ENCODE measurements around the gene NBEA.

GRCh38 chr13:35501661-35502235 is 559.7 kb downstream of the NBEA start:
- TF ChIP-seq, protein P1, sequence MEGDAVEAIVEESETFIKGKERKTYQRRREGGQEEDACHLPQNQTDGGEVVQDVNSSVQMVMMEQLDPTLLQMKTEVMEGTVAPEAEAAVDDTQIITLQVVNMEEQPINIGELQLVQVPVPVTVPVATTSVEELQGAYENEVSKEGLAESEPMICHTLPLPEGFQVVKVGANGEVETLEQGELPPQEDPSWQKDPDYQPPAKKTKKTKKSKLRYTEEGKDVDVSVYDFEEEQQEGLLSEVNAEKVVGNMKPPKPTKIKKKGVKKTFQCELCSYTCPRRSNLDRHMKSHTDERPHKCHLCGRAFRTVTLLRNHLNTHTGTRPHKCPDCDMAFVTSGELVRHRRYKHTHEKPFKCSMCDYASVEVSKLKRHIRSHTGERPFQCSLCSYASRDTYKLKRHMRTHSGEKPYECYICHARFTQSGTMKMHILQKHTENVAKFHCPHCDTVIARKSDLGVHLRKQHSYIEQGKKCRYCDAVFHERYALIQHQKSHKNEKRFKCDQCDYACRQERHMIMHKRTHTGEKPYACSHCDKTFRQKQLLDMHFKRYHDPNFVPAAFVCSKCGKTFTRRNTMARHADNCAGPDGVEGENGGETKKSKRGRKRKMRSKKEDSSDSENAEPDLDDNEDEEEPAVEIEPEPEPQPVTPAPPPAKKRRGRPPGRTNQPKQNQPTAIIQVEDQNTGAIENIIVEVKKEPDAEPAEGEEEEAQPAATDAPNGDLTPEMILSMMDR (conservative IDR thresholded peaks at IDR 0.05; ENCODE audit: low read depth in 2 of 2) = no peak
- TF ChIP-seq JUNB (IDR thresholded peaks at IDR 0.05; ENCODE audit: unreplicated experiment) (no peak), EZH2 (IDR thresholded peaks at IDR 0.05; ENCODE audit: low read depth, unreplicated experiment) (no peak), EZH2phosphoT487 (IDR thresholded peaks at IDR 0.05; ENCODE audit: unreplicated experiment) (no peak), POLR2AphosphoS5 (IDR thresholded peaks at IDR 0.05; ENCODE audit: low read depth) (no peak), ZNF331 (CRISPR knock-in tag; IDR thresholded peaks at IDR 0.05; ENCODE audit: low read depth) (no peak), STAT1 (IDR thresholded peaks at IDR 0.05; ENCODE audit: unreplicated experiment) (no peak), CREB1 (CRISPR knock-in tag; IDR thresholded peaks at IDR 0.05; ENCODE audit: low read depth) (no peak), ZNF114 (CRISPR knock-in tag; IDR thresholded peaks at IDR 0.05) (no peak)
- TF ChIP-seq, protein P2, sequence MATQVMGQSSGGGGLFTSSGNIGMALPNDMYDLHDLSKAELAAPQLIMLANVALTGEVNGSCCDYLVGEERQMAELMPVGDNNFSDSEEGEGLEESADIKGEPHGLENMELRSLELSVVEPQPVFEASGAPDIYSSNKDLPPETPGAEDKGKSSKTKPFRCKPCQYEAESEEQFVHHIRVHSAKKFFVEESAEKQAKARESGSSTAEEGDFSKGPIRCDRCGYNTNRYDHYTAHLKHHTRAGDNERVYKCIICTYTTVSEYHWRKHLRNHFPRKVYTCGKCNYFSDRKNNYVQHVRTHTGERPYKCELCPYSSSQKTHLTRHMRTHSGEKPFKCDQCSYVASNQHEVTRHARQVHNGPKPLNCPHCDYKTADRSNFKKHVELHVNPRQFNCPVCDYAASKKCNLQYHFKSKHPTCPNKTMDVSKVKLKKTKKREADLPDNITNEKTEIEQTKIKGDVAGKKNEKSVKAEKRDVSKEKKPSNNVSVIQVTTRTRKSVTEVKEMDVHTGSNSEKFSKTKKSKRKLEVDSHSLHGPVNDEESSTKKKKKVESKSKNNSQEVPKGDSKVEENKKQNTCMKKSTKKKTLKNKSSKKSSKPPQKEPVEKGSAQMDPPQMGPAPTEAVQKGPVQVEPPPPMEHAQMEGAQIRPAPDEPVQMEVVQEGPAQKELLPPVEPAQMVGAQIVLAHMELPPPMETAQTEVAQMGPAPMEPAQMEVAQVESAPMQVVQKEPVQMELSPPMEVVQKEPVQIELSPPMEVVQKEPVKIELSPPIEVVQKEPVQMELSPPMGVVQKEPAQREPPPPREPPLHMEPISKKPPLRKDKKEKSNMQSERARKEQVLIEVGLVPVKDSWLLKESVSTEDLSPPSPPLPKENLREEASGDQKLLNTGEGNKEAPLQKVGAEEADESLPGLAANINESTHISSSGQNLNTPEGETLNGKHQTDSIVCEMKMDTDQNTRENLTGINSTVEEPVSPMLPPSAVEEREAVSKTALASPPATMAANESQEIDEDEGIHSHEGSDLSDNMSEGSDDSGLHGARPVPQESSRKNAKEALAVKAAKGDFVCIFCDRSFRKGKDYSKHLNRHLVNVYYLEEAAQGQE (IDR thresholded peaks at IDR 0.05; ENCODE audit: unreplicated experiment) = no peak
- TF ChIP-seq, protein P3, sequence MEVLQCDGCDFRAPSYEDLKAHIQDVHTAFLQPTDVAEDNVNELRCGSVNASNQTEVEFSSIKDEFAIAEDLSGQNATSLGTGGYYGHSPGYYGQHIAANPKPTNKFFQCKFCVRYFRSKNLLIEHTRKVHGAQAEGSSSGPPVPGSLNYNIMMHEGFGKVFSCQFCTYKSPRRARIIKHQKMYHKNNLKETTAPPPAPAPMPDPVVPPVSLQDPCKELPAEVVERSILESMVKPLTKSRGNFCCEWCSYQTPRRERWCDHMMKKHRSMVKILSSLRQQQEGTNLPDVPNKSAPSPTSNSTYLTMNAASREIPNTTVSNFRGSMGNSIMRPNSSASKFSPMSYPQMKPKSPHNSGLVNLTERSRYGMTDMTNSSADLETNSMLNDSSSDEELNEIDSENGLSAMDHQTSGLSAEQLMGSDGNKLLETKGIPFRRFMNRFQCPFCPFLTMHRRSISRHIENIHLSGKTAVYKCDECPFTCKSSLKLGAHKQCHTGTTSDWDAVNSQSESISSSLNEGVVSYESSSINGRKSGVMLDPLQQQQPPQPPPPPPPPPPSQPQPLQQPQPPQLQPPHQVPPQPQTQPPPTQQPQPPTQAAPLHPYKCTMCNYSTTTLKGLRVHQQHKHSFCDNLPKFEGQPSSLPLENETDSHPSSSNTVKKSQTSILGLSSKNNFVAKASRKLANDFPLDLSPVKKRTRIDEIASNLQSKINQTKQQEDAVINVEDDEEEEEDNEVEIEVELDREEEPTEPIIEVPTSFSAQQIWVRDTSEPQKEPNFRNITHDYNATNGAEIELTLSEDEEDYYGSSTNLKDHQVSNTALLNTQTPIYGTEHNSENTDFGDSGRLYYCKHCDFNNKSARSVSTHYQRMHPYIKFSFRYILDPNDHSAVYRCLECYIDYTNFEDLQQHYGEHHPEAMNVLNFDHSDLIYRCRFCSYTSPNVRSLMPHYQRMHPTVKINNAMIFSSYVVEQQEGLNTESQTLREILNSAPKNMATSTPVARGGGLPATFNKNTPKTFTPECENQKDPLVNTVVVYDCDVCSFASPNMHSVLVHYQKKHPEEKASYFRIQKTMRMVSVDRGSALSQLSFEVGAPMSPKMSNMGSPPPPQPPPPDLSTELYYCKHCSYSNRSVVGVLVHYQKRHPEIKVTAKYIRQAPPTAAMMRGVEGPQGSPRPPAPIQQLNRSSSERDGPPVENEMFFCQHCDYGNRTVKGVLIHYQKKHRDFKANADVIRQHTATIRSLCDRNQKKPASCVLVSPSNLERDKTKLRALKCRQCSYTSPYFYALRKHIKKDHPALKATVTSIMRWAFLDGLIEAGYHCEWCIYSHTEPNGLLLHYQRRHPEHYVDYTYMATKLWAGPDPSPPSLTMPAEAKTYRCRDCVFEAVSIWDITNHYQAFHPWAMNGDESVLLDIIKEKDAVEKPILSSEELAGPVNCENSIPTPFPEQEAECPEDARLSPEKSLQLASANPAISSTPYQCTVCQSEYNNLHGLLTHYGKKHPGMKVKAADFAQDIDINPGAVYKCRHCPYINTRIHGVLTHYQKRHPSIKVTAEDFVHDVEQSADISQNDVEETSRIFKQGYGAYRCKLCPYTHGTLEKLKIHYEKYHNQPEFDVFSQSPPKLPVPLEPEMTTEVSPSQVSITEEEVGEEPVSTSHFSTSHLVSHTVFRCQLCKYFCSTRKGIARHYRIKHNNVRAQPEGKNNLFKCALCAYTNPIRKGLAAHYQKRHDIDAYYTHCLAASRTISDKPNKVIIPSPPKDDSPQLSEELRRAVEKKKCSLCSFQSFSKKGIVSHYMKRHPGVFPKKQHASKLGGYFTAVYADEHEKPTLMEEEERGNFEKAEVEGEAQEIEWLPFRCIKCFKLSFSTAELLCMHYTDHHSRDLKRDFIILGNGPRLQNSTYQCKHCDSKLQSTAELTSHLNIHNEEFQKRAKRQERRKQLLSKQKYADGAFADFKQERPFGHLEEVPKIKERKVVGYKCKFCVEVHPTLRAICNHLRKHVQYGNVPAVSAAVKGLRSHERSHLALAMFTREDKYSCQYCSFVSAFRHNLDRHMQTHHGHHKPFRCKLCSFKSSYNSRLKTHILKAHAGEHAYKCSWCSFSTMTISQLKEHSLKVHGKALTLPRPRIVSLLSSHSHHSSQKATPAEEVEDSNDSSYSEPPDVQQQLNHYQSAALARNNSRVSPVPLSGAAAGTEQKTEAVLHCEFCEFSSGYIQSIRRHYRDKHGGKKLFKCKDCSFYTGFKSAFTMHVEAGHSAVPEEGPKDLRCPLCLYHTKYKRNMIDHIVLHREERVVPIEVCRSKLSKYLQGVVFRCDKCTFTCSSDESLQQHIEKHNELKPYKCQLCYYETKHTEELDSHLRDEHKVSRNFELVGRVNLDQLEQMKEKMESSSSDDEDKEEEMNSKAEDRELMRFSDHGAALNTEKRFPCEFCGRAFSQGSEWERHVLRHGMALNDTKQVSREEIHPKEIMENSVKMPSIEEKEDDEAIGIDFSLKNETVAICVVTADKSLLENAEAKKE (CRISPR knock-in tag; IDR thresholded peaks at IDR 0.05) = no peak

All from GM23338 (cell line).